GM18907 (cell line): ENCODE data around the gene WNT3.

Experiments
- ATAC-seq: cut with Tn5 transposase; IDR thresholded peaks from one replicate; pipeline ENCODE4 v1.9.1; 2021; ENCODE audit warnings: mild to moderate bottlenecking, moderate library complexity; ENCODE audit not compliant: unreplicated experiment

WNT3 gene

GRCh38 chr17:46739982-46740381 lies 78.5 kb downstream of the WNT3 start:
- no peak for ATAC-seq

DNA sequence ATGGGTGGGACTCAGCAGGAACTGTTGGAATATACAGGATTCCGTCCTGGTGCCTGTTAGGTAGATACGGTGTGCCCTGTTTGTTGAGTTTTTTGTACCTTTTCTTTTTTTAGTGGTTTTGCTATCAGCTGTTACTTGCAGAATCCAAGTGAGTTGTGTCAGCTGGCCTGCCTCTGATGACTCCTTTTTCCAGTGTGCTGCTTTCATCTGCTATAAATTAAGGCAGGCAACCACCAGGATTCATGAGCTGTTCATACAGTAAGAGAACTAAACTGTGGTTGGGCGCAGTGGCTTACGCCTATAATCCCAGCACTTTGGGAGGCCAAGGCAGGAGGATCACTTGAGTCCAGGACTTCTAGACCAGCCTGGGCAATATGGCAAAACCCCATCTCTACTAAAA lies 79.9 kb downstream of the WNT3 start:
- ATAC-seq = no peak

DNA sequence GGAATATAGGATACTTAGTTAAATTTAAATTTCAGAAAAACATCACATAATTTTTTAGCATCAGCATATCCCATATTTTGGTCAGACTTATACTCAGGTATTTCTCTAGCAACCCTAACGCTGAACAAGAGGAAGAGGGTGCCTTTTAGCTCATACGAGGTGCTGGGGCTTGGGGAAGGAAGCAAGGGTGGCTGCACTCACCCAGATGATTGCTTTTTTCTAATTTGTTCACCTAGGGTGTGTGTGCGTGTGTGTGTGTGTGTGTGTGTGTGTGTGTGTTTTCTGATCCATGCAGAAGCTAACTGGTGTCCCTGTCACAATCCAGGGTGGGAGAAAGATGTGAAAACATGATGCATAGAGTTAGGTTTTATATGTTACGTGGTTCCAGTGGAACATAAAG lies 81.2 kb downstream of the WNT3 start:
- no peak for ATAC-seq

DNA sequence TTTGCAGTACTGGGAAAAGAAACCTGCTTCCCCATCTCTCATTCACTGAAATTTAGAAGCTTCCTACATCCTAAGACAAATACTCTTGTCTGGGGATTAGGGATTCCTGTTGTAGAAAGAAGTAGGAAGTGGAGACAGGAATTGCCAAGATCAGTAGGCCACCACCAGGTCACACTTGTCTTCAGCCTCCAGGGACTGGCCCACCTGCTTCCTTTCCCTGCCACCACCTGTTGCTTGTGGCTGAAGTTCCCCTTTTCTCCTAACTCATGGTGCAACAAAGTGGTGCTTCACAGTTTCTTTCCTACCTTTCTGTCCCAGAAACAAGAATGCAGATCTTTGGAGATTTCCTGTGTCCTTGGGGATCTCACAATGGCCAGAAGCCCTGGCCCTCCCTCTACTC lies 82.4 kb downstream of the WNT3 start:
- no peak for ATAC-seq

GRCh38 chr17:46733837-46734475 lies 84.5 kb downstream of the WNT3 start:
- no peak for ATAC-seq

DNA sequence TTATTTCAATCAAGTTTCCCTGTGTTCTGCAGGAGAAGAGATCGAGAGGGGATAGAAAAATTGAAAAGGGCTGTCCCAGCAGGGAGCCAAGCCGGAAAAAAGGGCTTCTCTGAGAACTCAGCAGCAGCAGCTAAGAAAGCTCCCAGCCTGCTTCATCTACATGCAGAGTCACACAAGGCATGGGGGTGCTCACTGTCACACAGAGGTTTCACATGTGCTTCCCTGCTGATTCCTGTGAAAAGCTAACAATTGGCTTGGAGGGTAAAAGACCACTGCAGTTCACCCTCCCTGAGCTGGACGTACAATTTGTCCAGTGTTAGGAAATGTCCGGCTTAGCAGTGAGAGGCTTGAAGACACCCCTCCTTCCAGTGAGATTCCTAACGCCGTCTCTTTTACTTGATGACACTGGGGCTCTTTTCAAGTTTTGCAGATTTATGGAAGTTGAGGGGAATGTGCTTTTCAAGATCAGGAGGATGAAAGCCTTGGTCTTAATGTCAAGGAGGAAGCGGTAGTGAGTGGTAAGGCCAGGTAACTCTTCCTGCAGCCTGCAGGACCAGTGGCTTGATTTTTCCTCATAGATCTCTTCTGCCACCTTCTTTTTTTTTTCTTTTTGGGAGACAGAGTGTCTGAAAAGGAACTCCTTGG lies 85.6 kb downstream of the WNT3 start:
- no peak for ATAC-seq

DNA sequence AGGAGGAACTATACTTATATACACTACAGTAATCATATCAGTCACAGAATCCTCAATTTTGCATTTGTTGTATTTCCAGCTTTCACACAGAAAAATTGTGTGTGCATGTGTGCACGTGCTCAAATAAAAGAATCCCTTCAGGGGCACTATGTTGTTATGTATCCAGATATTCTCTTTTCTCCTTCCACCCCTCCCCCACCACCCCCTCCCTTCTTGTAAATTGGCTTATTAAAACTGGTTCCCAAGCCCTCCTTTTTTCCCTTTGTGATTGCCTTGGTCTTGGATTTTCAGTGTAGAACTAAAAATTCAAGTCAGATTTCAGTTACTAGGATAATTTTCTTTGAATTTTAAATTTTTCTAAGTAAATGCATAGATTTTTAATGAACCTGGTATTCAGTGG lies 86.3 kb downstream of the WNT3 start:
- ATAC-seq = no peak

- ATAC-seq = no peak
These were observed 87.8 kb downstream of the WNT3 start for GRCh38 chr17:46730679-46731078.

GRCh38 chr17:46730026-46730425 lies 88.5 kb downstream of the WNT3 start:
- no peak for ATAC-seq

DNA sequence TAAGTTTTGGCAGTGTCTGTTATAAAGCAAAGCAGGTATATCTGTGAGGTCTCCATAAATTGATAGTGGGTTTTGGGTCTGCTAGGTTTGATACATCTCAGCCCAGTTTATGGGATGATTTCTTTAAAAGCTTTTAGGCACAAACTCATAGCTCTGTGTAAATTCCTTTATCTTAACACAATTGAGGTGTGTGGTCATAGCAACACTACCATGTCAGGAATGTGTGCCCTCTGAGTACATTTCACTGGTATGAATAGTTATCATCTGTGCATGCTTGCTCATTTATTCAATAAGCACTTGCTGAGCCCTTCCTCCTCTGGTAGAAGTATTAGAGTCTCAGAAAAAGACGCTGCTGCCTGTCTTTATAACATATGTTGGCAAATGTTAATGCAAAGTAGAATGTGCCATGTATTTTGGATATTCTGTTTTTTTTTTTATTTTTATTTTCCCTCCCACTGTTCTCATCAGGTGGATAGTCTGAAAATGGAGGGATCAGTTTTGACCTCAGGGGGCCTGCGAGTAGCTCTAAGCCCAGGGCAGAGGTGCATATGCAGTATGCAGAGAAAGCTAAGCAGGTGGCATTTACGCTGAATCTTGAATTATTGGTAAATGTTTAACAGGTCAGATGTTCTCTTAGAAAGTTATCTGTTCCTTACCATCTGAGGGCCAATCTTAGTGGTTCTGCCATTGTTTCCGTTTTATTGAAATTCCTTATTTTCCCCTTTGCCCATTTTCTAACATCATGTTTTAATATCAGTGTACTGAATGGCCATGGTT lies 90.7 kb downstream of the WNT3 start:
- ATAC-seq = no peak

GRCh38 chr17:46726206-46726605 lies 92.3 kb downstream of the WNT3 start:
- ATAC-seq = no peak

DNA sequence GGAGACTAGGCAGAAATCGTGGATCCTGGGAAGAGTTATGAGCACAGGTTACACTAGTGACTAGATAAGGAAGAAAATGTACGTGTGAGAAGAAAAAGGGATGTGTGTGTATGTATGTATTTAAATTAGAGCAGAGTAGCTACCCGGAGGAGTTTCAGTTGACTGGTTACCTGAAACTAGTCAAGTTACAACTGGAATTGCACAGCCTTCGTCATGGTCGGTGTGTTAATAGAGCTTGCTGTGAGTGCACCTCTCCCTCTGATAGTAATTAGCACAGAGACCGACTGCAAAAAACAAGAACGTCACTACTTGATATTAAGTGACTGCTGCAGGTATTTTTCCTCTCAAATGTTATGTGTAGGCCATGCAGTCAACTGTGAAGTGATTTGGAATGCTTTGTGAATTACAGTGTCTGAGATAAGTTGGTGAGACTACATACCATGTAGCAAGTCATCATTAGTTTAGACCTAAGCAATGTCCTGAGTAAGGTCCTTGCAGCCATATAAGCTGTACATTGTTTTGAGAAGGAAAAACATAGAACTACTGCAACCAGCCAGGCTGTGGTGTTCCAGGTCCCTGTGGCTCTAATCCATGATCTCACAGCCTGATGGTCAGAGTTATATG lies 95.7 kb downstream of the WNT3 start:
- no peak for ATAC-seq

DNA sequence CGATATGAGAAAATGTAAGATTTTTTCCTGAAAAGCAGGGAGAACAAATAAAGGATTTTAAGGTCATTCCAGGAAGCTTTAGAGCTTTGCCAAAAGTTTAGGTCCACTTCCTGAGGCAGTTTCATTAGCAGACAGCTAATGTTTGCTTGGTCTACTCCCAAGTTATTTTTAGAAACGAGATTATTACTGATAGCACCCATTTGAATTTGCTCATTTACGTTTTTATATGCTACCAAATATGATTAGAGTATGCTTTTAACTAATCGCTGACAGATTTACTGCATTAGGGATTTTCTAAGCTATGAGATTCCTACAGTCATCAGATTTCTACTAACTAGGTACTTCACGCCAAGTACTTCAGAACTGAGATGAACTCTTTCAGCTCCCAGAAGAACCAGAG lies 98.1 kb downstream of the WNT3 start:
- no peak for ATAC-seq

GRCh38 chr17:46719891-46720290 lies 98.6 kb downstream of the WNT3 start:
- ATAC-seq = no peak

- ATAC-seq = no peak
These were observed 100.5 kb downstream of the WNT3 start for GRCh38 chr17:46717999-46718398.
